SK-N-MC (cell line): ENCODE data around the gene ROCK2.

Source experiments
- DNase-seq: peaks from one replicate; pipeline ENCODE4 v3.0.0-alpha.2; 2011; ENCODE audit warnings: low read depth, low spot score
- H3K27ac ChIP-seq: fragments of 200-600 bp; sonication (generic); 2 replicates; pipeline ENCODE4 v1.5.1; 2016; ENCODE audit warnings: mixed run types
- H3K36me3 ChIP-seq: fragments of 200-600 bp; sonication (generic); 2 replicates; pipeline ENCODE4 v1.6.1; 2017; ENCODE audit warnings: antibody characterized with exemption, low read length, mixed read lengths; ENCODE audit not compliant: insufficient read depth
- H3K4me3 ChIP-seq: fragments of 200-600 bp; sonication (generic); 2 replicates; pipeline ENCODE4 v1.5.1; 2016
- H3K9ac ChIP-seq: fragments of 200-600 bp; sonication (generic); 2 replicates; pipeline ENCODE4 v1.8.0; 2017; ENCODE audit warnings: mixed run types, mixed read lengths; ENCODE audit not compliant: insufficient read length
- H3K9me3 ChIP-seq: fragments of 200-600 bp; sonication (generic); 2 replicates; pipeline ENCODE4 v1.6.1; 2017; ENCODE audit warnings: low read depth, mild to moderate bottlenecking, antibody characterized with exemption, low read length, moderate library complexity, mixed read lengths
- EZH2 ChIP-seq: fragments of 200-600 bp; sonication (generic); IDR thresholded peaks from one replicate; pipeline ENCODE4 v1.6.1; 2017; ENCODE audit warnings: antibody characterized with exemption
- FOXP2 ChIP-seq: optimal IDR thresholded peaks from 2 replicates; pipeline ENCODE3; 2011; ENCODE audit warnings: mild to moderate bottlenecking, moderate library complexity; ENCODE audit not compliant: insufficient read depth; ENCODE audit errors: extremely low read length, control extremely low read depth
- POLR2AphosphoS5 ChIP-seq: IDR thresholded peaks from 2 replicates; pipeline ENCODE4 v1.6.1; 2012; ENCODE audit warnings: mild to moderate bottlenecking, low read depth, low read length, borderline replicate concordance

ROCK2 gene

DNA sequence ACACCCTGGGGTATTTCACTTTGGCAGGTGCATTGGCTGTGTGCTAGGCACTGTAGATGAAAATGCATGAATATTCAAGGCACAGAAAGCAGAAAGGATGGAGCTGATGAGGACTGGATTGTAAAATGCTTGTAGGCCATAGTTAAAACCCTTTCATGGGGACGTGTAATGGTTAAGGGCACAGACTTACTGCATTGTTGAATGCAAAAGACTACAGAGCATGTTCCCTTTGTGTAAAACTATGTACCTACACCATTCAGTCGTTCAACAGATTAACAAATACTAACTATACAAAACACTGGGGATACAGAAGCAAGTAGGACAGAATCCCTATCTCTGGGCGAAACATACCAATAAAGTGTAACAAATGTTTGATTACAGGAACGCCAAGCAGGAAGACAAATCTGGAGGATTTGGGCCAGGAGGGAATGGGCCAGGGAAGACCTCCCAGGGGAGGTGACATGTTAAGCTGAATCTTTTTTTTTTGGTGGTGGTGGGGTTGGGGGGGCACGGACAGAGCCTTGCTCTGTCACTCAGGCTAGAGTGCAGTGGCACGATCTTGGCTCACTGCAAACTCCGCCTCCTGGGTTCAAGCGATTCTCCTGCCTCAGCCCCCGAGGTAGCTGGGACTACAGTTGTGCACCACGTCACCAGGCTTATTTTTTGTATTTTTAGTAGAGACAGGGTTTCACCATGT is 19.6 kb upstream of the ROCK2 start:
- H3K9me3 ChIP-seq = no peaks in the 10 kb centered on the region
- no peak overlapping the region for H3K9ac ChIP-seq
- no peaks in the 10 kb centered on the region for H3K36me3 ChIP-seq
- H3K4me3 ChIP-seq = no peak overlapping the region
- H3K27ac ChIP-seq = no peak overlapping the region
- DNase-seq = no peak
- TF ChIP-seq FOXP2 (no peak), POLR2AphosphoS5 (no peak)

DNA sequence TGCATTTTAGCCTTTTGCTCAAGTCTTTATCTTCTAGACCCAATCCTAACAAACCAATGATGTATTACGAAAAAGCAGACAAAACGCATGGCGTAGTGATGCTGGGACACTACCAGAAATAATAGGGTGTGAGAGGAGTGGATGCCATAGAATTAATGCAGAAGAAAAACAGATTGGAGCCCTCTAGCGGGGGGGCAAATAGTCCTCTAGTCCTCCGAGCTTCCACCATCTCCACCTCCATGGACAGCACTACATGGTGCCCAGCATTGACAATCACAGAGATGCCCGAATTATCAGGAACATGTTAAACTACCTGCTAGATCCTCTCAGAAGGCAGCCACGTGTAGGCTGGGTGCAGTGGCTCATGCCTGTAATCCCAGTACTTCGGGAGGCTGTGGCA is 15.4 kb upstream of the ROCK2 start:
- H3K4me3 ChIP-seq = no peak overlapping the region
- no peaks in the 10 kb centered on the region for H3K36me3 ChIP-seq
- H3K9me3 ChIP-seq = no peaks in the 10 kb centered on the region
- no peak for DNase-seq
- H3K9ac ChIP-seq = no peak overlapping the region
- H3K27ac ChIP-seq = peak overlapping the region; percentile 74
- TF ChIP-seq POLR2AphosphoS5 (no peak), FOXP2 (no peak), EZH2 (no peak)

DNA sequence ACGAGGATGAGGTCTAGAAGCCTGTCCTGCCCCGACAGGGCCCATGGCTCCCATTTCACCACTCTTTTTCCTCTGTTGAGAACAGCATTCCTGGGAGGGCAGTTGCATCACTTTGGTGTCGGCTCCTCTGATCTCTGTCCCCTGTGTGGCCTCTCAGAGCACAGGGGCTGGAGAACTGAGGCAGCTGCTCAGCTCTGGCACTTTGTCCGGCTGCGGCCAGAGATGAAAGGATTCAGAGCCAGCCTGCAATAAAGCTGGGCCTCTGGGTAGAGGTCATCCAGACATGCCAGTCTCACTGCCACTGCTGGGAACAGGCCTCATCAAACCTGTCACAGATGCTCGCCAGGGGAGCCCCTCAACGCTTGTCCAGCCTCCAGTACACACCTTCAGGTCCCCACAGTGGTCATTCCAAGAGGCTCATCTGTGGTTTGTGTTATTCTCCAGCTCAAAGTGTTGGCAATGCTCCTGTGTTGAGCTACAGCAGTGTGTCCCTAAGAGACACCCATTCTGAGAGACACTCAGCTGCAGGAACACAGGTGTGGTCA is 13.1 kb upstream of the ROCK2 start:
- Histone ChIP-seq H3K4me3 (no peak overlapping the region), H3K27ac (peak overlapping the region; percentile 25), H3K9ac (no peak overlapping the region), H3K9me3 (no peaks in the 10 kb centered on the region), H3K36me3 (no peaks in the 10 kb centered on the region)
- no peak for DNase-seq
- TF ChIP-seq EZH2 (no peak), FOXP2 (no peak), POLR2AphosphoS5 (no peak)

DNA sequence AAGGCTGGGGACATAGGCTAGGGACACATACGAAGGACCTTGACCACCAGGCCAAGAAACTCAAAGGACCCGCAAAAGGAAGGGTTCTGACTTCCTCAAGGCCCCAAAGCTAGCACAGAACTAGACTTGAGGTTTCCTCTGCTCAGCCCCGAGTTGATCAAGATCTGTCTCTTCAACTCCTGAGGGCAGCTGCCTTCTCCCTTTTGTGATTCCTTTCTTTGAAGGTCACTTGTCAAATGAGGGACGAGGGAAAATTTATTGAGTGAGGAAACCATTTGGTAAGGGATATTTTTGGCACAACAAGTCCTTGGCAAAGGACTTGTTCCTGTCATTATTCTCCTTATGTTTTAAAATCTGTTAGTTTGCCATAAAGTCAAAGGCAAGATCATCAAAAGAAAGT is 12.3 kb upstream of the ROCK2 start:
- no peak for TF ChIP-seq EZH2
- TF ChIP-seq FOXP2 = no peak
- no peak for TF ChIP-seq POLR2AphosphoS5
- no peak overlapping the region for H3K4me3 ChIP-seq
- H3K9me3 ChIP-seq = no peaks in the 10 kb centered on the region
- DNase-seq = no peak
- no peaks in the 10 kb centered on the region for H3K36me3 ChIP-seq
- H3K27ac ChIP-seq = no peak overlapping the region
- no peak overlapping the region for H3K9ac ChIP-seq

DNA sequence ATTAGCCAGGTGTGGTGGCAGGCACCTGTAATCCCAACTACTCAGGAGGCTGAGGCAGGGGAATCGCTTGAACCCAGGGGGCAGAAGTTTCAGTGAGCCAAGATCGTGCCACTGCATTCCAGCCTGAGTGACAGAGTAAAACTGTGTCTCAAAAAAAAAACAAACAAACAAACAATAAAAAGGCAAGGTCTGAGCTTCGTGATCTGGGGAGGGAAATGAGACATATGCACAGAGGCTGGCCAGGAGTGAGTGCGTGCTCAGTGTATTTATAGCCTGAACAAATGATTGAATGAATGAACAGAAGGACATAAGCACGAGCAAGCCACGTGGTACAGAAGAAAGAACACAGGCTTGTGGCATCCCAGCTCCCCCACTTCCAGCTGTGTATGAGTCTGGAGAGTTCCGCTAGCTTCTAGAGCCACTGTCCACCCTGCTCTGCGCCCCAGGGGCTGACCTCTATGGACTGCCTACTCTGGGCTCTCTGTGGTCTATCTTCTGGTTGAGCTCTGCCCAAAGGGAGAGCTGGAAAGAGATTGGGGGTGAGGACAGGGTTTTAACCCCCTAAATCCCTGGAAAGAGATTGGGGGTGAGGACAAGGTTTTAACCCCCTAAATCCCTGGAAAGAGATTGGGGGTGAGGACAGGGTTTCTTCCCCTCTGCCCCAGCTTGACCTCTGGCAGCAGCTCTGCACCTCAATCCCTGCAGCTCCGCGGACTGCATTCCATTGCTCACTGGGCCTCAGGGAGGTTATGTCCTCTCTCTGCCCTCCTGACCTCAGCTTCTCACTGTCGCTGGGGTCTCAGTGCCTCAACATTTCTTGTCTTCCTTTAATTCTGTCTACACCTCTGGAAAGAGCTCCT is 11.0 kb upstream of the ROCK2 start:
- no peak for TF ChIP-seq EZH2
- no peak for TF ChIP-seq POLR2AphosphoS5
- TF ChIP-seq FOXP2 = no peak
- H3K9ac ChIP-seq = no peak overlapping the region
- H3K27ac ChIP-seq = peak overlapping the region; percentile 87; the same call in 1 of the 2 replicates
- H3K4me3 ChIP-seq = no peak overlapping the region
- DNase-seq = no peak
- H3K9me3 ChIP-seq = no peaks in the 10 kb centered on the region
- H3K36me3 ChIP-seq = no peaks in the 10 kb centered on the region

DNA sequence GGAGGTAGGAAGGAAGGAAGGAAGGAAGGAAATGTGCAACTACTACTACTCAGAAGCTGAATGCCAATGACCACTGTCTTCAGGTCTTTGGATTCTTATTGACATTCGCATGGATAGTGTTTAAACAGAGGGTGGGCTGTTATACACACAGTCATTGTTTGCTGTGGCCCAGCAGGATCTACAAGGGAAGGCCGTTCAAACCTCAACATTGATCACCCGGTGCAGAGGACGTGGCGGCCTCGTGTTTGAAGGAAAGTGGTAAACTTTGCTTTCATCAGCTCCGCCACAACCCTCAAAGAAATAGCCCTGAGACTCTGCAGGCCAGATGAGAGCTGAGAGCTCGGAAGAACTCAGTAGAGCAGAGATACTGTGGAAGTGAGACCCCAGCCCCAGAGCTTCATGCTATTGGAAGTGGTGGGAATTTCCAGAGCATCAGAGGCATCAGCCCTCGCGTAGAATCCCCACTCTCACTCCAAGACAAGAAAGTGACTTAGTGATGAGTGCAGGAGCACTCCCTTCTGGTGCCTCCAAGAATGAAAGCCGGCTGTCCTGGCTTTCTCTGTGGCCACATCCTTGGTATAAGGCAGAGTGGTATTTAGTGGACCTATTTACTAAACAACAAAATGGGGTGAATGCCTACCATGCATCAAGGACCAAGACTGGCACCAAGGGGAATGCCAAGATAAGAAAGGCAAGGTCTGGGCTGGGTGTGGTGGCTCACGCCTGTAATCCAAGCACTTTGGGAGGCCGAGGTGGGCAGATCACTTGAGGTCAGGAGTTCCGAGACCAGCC is 10.1 kb upstream of the ROCK2 start:
- TF ChIP-seq FOXP2 (no peak), EZH2 (no peak), POLR2AphosphoS5 (no peak)
- no peak for DNase-seq
- H3K9me3 ChIP-seq = no peaks in the 10 kb centered on the region

DNA sequence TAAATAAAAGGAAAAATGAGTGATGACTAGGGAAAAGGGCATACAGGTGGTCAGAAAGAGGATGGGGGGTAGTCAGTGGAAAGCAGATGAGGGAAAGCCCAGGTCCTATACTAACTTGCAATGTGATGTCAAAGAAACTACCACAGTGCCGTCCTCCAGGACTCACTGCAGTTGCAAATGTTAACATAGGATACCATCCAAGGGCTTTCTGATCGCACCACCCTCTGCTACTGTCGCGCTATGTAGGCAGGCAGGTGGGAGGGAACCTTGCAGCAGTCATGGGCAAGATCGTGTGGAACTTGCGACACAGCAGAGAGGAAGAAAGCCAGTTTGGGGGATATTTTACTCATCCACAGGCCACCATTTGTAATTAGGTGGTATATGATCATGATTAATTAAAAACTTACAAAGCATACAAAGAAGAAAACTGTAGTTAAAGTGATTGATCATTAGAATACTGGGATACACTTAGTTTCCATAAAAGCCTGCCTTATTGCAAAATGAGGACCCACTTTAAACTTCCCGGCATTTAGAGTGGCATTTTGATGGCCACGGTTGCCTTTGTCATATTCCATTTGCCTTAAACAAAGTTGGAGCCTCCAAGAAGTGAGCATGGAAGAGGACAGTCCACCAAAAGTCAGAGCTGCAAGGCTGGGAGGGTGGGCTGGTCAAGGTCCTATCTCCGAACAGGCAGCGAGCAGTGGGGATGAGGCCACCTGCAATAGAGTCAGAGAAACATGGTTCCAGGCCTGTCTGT is 8.5 kb upstream of the ROCK2 start:
- peak overlapping the region; percentile 89 for H3K27ac ChIP-seq
- no peaks in the 10 kb centered on the region for H3K9me3 ChIP-seq
- no peaks in the 10 kb centered on the region for H3K36me3 ChIP-seq
- DNase-seq = no peak
- H3K4me3 ChIP-seq = no peak overlapping the region
- TF ChIP-seq EZH2 = no peak
- H3K9ac ChIP-seq = no peak overlapping the region

More for the DNA sequence above, 10.1 kb upstream of the ROCK2 start:
- Histone ChIP-seq H3K27ac (peak overlapping the region; percentile 87), H3K4me3 (no peak overlapping the region), H3K36me3 (no peaks in the 10 kb centered on the region), H3K9ac (no peak overlapping the region)
